ENCODE results near the gene GNG7.

DNA sequence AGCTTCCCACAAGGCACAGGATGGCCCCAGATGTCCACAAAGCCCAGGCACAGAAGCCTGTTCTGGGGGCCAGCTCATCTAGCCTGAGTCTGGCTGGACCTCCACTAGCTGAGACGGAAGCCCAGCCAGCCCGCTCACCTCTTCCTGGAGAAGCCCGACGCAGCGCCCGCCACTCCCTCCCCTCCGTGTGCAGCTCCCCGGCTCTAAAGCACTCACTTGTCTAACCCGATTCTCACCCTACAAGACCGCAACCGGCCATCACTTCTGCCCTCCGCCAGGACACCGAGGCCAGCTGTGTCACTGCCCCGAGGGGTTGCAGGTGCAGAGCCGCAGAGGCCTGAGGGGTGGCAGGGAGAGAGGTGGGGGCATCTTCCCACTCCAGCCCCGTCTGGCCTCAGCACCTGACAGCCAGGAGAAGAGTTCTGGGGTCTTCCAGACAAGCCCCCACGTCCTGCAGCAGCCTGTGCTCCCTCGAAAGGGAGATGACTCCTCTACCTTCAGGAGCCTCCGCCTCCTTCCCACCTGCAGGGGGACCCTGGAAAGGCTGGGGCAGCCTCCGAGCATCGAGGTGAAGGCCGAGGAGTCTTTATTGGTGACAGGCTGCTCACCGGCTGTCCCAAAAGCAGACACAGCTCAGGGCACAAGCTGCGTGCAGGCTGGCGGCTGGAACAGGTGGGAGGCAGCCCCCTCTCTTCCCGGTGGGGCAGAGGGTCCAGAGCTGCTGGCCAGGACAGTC is 24.6 kb upstream of the GNG7 start:
- TF ChIP-seq, protein P1, sequence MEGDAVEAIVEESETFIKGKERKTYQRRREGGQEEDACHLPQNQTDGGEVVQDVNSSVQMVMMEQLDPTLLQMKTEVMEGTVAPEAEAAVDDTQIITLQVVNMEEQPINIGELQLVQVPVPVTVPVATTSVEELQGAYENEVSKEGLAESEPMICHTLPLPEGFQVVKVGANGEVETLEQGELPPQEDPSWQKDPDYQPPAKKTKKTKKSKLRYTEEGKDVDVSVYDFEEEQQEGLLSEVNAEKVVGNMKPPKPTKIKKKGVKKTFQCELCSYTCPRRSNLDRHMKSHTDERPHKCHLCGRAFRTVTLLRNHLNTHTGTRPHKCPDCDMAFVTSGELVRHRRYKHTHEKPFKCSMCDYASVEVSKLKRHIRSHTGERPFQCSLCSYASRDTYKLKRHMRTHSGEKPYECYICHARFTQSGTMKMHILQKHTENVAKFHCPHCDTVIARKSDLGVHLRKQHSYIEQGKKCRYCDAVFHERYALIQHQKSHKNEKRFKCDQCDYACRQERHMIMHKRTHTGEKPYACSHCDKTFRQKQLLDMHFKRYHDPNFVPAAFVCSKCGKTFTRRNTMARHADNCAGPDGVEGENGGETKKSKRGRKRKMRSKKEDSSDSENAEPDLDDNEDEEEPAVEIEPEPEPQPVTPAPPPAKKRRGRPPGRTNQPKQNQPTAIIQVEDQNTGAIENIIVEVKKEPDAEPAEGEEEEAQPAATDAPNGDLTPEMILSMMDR (IDR thresholded peaks at IDR 0.05): no peak
- TF ChIP-seq POLR2A (IDR thresholded peaks at IDR 0.05): no peak

All from suprapubic skin (tissue), 3 donors.